Subcutaneous abdominal adipose tissue (tissue), 5 donors: ENCODE data around the gene GNAZ.
A peak's percentile ranks its signal among the peaks of the same experiment; 100 is the strongest.

Source experiments
- H3K27ac ChIP-seq: one replicate; pipeline ENCODE4 v1.7.0; 2013; ENCODE audit warnings: low read depth, mild to moderate bottlenecking, inconsistent platforms, low read length, moderate library complexity
- H3K27me3 ChIP-seq, 5 donors: one replicate each; pipeline ENCODE4 v1.7.0; 2013; ENCODE audit warnings: low read length in 5 of 5, inconsistent platforms in 1 of 5; ENCODE audit not compliant: control insufficient read depth in 5 of 5, insufficient read depth in 4 of 5
- H3K36me3 ChIP-seq, 5 donors: one replicate each; pipeline ENCODE4 v1.7.0; 2013; ENCODE audit warnings: low read length in 5 of 5; ENCODE audit not compliant: control insufficient read depth in 5 of 5, insufficient read depth in 5 of 5
- H3K4me1 ChIP-seq, 5 donors: one replicate each; pipeline ENCODE4 v1.7.0; 2013; ENCODE audit warnings: low read length in 5 of 5, mild to moderate bottlenecking in 3 of 5, moderate library complexity in 1 of 5; ENCODE audit not compliant: control insufficient read depth in 5 of 5, insufficient read depth in 5 of 5
- H3K4me3 ChIP-seq, 5 donors: one replicate each; pipeline ENCODE4 v1.7.0; 2013; ENCODE audit warnings: low read length in 5 of 5, low read depth in 1 of 5
- H3K9ac ChIP-seq, 5 donors: one replicate each; pipeline ENCODE4 v1.7.0; 2013; ENCODE audit warnings: low read length in 5 of 5, mild to moderate bottlenecking in 4 of 5, moderate library complexity in 3 of 5
- H3K9me3 ChIP-seq, 5 donors: one replicate each; pipeline ENCODE4 v1.7.0; 2013; ENCODE audit warnings: low read length in 5 of 5; ENCODE audit not compliant: control insufficient read depth in 5 of 5
- donor health status: healthy.
- donor health status: healthy.
- donor health status: healthy.
- donor health status: healthy.
- donor health status: healthy.

Gene GNAZ

DNA sequence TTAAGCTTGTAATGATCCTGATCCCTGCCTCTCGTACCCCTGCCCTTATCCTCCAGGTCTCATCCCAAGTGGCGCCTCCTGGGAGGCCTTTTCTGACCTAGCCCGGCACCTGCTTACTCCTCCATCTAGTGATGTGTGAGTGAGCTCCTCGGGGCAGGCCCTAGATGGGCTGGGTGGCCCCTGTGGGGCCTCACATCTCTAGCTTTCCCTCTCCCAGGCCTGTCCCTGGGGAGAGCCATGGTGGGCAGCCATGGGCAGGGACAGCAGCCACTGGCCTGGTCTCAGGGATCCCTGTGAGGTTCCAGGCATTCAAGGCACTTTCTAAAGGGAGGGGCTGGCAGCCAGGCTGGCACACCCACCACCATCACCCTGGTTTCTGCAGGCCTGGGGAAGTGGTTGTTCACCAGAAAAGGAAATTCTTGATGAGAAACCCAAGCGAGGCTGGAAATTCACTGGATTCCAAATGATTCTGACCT lies 27.9 kb downstream of the GNAZ start:
- H3K9ac ChIP-seq: peak overlapping the region in 1 of 5 donors; percentile 24

DNA sequence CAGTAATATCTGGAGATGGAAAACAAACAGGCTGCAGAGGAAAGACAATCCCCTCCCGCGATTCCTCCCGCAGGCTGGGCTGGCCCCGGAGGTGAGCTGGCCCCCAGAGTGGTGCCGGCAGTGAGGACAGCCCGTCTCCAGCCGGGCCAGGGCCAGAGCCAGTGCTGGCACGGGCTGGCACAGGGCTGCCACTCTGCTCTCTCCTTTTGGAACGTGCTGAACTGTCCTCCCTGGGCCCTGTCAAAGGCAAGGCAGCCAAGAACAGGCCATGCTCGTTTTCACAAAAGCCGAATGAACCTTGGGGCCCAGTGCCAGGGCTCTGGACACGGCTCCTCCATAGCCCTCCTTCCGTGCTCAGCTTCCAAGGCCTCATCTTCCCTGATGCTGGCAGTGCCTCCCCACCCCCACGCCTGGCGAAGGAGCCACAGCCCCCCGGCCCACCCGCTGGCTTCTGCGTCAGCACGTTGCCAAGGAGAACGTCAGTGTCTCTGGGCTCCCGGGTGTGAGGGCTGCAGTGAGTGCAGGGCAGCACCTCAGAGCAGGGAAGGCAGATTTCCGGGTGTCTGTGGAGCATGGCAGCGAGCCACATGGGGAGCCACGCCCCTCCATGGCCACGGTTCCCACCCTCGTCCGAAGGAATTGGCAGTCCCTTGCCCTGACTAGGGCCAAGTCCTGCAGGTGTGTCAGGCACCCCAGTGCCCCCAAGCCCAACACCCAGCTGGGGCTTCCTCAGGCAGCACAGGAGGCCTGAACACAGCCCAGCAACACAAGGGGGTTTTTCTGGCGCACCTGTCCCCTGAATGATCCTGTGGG lies 28.6 kb downstream of the GNAZ start:
- peak overlapping the region in 1 of 5 donors; percentile 0 for H3K9ac ChIP-seq
- H3K4me1 ChIP-seq: peaks cover 0 to 63% (median 13%) of the 10 kb centered on the region in 5 donors
- no peaks in the 10 kb centered on the region for H3K27me3 ChIP-seq
- peaks cover 0 to 13% (median 0%) of the 10 kb centered on the region in 5 donors for H3K36me3 ChIP-seq
- H3K4me3 ChIP-seq: no peak overlapping the region
- no peaks in the 10 kb centered on the region for H3K9me3 ChIP-seq
- no peak overlapping the region for H3K27ac ChIP-seq

More for the DNA sequence above, 27.9 kb downstream of the GNAZ start:
- Histone ChIP-seq H3K4me1 (peaks cover 0 to 63% (median 13%) of the 10 kb centered on the region in 5 donors), H3K4me3 (no peak overlapping the region), H3K27ac (no peak overlapping the region), H3K36me3 (peaks cover 0 to 11% (median 0%) of the 10 kb centered on the region in 5 donors), H3K9me3 (no peaks in the 10 kb centered on the region), H3K27me3 (no peaks in the 10 kb centered on the region)

DNA sequence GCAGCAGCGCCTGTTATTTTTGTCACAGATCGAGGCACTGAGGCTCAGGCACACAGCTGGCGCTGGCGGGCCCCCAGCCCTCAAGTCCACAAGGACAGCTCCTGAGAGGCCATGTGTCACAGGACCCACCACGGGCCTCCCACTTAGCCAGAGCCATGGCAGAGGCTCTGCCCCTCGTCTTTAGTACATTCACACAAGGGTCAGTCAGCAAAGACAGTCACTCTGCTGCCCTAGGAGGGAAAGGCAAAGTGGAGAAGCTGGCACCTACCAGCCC lies 29.1 kb downstream of the GNAZ start:
- H3K4me3 ChIP-seq: no peak overlapping the region
- peaks cover 0 to 15% (median 0%) of the 10 kb centered on the region in 5 donors for H3K36me3 ChIP-seq
- H3K9me3 ChIP-seq: no peaks in the 10 kb centered on the region
- H3K27me3 ChIP-seq: no peaks in the 10 kb centered on the region
- H3K27ac ChIP-seq: no peak overlapping the region
- peaks cover 0 to 63% (median 13%) of the 10 kb centered on the region in 5 donors for H3K4me1 ChIP-seq
- peak overlapping the region in 1 of 5 donors; percentile 0 for H3K9ac ChIP-seq

DNA sequence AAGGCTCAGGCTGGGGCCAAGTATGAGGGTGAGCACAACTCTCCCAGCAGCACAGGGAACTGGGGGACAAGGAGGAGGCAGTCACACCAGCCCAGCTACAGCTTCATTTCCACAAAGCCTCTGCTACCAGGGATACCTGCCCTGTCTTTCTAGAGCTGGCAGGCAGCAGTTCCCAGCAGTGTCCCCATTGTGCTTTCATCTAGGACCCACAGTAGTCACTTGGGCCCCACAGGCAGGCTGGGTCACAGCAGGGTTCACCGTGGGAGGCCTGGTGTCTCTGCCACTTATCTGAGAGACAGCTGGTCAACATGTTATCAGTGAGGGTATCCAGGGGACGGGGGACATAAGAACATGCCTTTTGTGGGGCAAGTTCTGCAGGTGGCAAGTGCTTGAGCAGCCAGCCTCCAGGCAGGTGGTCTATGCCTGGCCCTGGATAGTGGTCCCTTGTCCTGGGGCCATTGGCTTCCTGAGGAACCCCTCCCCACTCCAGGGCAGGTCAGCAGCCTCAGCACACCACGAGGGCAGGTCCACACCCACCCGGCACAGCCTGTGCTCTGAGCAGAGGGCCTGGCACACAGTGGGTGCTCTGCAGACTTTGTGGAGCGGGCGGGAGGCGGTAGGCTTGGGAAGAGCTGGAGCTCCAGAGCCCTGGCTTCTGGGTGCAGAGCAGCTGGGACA lies 29.9 kb downstream of the GNAZ start:
- Histone ChIP-seq H3K36me3 (peaks cover 0 to 13% (median 0%) of the 10 kb centered on the region in 5 donors), H3K4me3 (no peak overlapping the region), H3K9ac (no peak overlapping the region), H3K9me3 (no peaks in the 10 kb centered on the region), H3K27ac (no peak overlapping the region), H3K4me1 (peaks cover 0 to 63% (median 13%) of the 10 kb centered on the region in 5 donors), H3K27me3 (no peaks in the 10 kb centered on the region)

DNA sequence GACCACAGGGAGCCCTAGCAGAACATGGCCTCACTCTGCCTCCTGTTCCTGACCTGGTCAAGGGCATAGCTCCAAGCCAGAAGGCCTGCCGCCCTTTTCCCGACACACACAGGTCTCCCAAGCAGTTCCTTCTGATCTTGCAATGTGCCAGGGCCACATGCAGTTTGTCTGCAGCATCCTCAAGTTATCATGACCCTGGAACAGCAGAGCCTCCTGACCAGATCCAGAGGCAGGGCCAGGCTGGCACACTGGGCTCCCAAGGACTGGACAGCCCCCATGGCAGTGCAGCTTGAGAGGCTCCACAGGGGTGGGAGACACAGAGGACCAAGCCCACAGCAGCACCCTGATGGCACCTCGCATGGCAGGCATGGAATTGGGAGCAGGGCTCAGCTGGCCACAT lies 31.2 kb downstream of the GNAZ start:
- H3K9me3 ChIP-seq: no peaks in the 10 kb centered on the region
- peaks cover 0 to 5% (median 0%) of the 10 kb centered on the region in 5 donors for H3K36me3 ChIP-seq
- no peak overlapping the region for H3K4me3 ChIP-seq
- H3K9ac ChIP-seq: no peak overlapping the region
- H3K4me1 ChIP-seq: peaks cover 0 to 61% (median 13%) of the 10 kb centered on the region in 5 donors
- no peaks in the 10 kb centered on the region for H3K27me3 ChIP-seq
- no peak overlapping the region for H3K27ac ChIP-seq

DNA sequence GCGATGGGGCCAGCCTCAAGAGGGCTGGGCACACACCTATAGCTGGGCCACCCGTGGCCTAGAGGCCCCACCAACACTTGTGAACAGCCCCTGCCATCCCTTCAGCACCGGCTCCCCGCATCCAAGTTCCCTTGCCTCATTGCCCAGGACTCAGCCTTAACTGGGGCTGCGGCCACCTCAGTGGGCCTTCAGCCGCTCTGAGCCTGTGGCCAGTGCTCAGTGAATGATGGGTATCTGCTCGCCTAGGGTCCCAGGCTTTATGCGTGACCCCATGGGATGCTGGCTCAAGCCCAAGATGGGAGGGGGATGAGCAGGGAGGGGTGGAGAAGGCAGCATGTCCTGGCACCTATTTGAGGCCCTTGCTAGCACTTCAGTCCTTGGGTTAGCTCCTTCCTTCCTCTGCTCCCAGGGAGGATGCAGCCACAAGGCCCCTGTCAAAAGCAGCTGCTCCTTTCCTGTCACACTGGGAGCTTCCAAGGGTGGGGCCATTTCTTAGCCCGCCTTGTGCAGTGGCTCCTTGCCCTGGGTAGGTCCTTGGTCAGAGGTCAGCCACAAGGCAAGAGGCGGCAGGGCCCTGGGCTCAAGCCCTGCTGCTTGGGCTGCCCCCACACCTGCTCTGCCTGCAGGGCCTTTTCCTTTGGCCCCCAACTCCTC lies 31.8 kb downstream of the GNAZ start:
- Histone ChIP-seq H3K4me1 (peaks cover 0 to 55% (median 13%) of the 10 kb centered on the region in 5 donors), H3K27me3 (no peaks in the 10 kb centered on the region), H3K4me3 (no peak overlapping the region), H3K36me3 (peaks cover 0 to 4% (median 0%) of the 10 kb centered on the region in 5 donors), H3K27ac (no peak overlapping the region), H3K9me3 (no peaks in the 10 kb centered on the region), H3K9ac (no peak overlapping the region)

DNA sequence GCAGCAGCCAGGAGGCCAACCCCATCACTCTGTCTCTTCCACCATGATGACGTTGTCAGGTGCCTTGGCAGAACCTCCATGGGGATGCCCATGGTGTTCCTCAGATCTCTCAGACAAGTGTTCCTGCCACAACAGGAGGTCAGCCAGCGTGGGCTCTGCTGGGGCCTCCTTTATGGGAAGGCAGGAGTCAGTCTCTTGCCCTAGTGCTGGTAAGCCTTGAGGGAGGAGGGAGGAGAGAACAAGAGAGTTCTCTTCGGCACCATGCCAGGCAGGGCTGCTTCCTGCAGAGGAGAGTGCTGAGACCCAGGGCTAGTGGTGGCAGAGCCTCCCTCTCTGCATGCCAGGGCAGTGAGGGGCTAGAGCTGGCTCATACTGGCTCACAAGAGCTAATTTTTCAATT lies 32.5 kb downstream of the GNAZ start:
- Histone ChIP-seq H3K9ac (no peak overlapping the region), H3K9me3 (no peaks in the 10 kb centered on the region), H3K4me3 (no peak overlapping the region), H3K36me3 (peaks cover 0 to 4% (median 0%) of the 10 kb centered on the region in 5 donors), H3K27ac (no peak overlapping the region), H3K27me3 (no peaks in the 10 kb centered on the region), H3K4me1 (peaks cover 0 to 48% (median 13%) of the 10 kb centered on the region in 5 donors)

DNA sequence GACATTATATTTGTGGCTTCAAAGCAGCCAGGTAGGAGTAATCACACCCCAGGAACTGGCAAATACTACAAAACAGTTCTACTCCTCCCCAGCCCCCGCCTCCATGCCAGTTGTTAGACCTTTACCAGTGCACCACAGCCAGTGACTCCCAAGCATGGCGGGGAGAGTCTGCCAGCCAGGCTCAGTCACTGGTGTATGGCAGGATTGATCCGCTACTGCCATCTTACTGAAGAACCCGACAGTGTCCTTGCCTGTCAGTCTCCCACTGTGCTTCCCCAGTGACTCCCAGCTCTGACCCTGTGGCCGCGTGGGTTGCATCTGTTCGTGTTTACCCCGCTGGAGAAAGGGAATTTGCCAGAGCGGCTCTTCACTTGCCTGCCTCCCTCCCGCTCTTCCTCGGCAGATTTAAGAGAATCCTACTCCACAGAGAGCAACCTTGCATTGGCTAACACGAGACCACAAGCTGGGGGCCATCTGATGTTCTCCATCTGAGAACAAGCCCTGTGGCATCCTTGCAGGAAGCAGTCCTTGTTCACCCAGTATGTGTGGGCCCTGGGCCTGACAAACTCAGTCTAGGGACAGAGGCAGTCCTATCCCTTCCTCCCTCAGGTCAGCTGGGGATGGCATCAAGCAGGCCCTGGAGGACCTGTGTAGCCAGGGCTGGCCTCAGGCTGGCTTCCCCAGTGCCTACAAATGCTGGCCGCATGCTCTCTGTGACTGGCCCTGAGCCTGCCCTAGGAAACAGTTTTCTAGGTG lies 33.1 kb downstream of the GNAZ start:
- Histone ChIP-seq H3K9ac (no peak overlapping the region), H3K27me3 (no peaks in the 10 kb centered on the region), H3K4me3 (no peak overlapping the region), H3K27ac (no peak overlapping the region), H3K4me1 (peaks cover 0 to 42% (median 8%) of the 10 kb centered on the region in 5 donors), H3K9me3 (no peaks in the 10 kb centered on the region), H3K36me3 (peaks cover 0 to 6% (median 0%) of the 10 kb centered on the region in 5 donors)

DNA sequence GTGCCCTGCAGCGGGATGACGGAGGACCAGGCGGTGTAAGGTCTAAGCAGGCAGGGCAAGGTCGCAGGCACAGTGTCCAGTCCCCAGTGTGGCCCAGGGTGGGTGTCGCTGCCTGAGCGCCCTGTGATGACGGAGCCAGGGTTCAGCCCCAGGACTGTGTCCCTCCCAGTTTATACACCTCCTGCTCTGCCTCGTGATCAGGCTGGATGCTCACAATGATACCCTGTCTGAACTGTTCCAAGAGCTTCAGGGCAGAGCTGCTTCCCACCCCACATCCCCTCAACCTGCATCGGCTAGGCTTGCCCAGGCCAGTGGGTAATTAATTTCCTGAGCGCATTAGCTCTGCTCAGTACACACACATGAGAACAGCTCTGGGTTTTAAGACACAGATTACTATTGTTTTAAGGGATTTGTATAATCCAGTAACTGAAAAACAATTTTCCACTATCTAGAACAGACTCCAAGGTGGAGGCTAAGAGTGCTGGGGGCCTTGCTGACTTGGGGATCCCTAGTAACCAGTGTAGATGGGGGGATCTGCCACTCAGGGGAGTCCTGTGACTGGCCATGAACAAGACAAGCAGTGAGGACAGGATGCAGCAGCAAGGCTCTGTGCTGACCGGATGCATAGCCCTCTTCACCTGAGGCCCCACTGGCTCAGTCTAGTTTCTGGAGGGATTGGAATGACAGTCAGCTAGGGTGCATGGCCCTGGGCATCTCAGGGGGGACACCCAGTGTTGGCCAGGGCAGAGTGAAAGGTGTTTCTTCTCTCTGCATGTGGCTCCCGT lies 34.1 kb downstream of the GNAZ start:
- no peak overlapping the region for H3K27ac ChIP-seq
- H3K9ac ChIP-seq: no peak overlapping the region
- H3K4me3 ChIP-seq: no peak overlapping the region
- no peaks in the 10 kb centered on the region for H3K27me3 ChIP-seq
- H3K9me3 ChIP-seq: no peaks in the 10 kb centered on the region
- H3K36me3 ChIP-seq: peaks cover 0 to 6% (median 0%) of the 10 kb centered on the region in 5 donors
- peaks cover 0 to 38% (median 0%) of the 10 kb centered on the region in 5 donors for H3K4me1 ChIP-seq
